ENCODE measurements around the gene ZFAND6. TPM values are rescaled to one million over a fixed set of nuclear protein-coding genes. Genes with fewer than 3 reads are reported as not detected.
"Not testable (repeated sequence)": the region's sequence is repeated elsewhere in the genome, so short reads cannot be mapped to it uniquely, and the experiment has no call there.

ZFAND6 gene
- total and polyA plus RNA-seq, 7 experiments from 2014 or later: 51.0 to 113 (median 79.8) TPM

DNA sequence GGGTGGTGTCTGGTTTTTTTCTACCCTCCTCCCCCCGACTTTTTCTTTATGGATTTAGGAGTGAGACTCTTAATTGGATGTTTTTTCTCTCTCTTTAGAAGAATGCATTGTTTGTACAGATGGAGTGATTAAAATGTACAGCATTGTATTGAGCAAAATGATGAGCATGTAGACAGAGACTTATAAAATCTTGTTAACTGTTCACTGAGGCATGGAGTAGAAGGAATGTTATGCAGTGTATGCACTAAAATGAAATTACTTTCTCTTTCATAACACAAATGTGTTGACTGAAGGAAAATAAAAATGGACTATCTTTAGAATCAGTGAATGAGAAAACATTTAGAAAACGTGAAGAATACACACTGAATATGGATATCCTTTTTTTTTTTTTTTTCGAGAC lies 39.8 kb downstream of the ZFAND6 start:
- intact Hi-C loops (cut with micrococcal nuclease): loop anchor here in 1 of 2 donors (2.0 kb wide), 1 partner anchor 16 kb away; no protein-coding TSS in a partner anchor

DNA sequence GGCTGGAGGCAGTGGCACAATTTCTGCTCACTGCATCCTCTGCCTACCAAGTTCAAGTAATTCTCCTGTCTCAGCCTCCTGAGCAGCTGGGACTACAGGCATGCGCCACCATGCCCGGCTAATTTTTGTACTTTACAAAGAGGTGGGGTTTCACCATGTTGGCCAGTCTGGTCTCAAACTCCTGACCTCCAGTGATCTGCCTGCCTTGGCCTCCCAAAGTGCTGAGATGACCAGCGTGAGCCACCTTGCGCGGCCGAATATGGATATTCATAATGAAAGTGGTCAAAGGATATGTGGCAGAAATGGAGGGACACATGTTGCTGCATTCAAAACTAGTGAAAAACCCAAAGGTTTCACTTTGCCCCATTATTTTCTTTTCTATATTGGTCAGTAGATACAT lies 40.2 kb downstream of the ZFAND6 start:
- H3K9me3 Mint-ChIP-seq; H3K27me3 ChIP-seq (ENCODE audit: control insufficient read depth in 2 of 2, insufficient read depth in 2 of 2, low read length in 2 of 2); H3K36me3 ChIP-seq (ENCODE audit: control insufficient read depth in 2 of 3, insufficient read depth in 3 of 3, low read length in 3 of 3); CTCF ChIA-PET; H3K9me3 ChIP-seq (ENCODE audit: control insufficient read depth in 2 of 3, low read length in 3 of 3); POLR2A ChIA-PET; H3K27me3 Mint-ChIP-seq; H3K27ac Mint-ChIP-seq; H3K27ac ChIP-seq (ENCODE audit: low read depth, low read length); H3K4me3 Mint-ChIP-seq; ATAC-seq; H3K4me3 ChIP-seq (ENCODE audit: low read length); DNase-seq; H3K4me1 ChIP-seq (ENCODE audit: control insufficient read depth in 2 of 2, insufficient read depth in 2 of 2, low read length in 2 of 2): not testable (repeated sequence)
- intact Hi-C loops (cut with micrococcal nuclease): loop anchor here in 1 of 2 donors (2.0 kb wide), 1 partner anchor 17 kb away; no protein-coding TSS in a partner anchor
- Mint-ChIP-seq H3K36me3 (peaks cover 0 to 19% (median 4%) of the 10 kb centered on the region in 5 donors), H3K4me1 (peaks cover 8 to 52% (median 36%) of the 10 kb centered on the region in 7 donors)

More for the DNA sequence above, 39.8 kb downstream of the ZFAND6 start:
- no peaks in the 10 kb centered on the region for H3K27me3 Mint-ChIP-seq
- H3K9me3 Mint-ChIP-seq: no peaks in the 10 kb centered on the region
- Histone ChIP-seq H3K4me1 (ENCODE audit: control insufficient read depth in 2 of 2, insufficient read depth in 2 of 2, low read length in 2 of 2) (peaks cover 0 to 4% of the 10 kb centered on the region in 2 donors), H3K36me3 (ENCODE audit: control insufficient read depth in 2 of 3, insufficient read depth in 3 of 3, low read length in 3 of 3) (no peaks in the 10 kb centered on the region), H3K9me3 (ENCODE audit: control insufficient read depth in 2 of 3, low read length in 3 of 3) (no peaks in the 10 kb centered on the region), H3K4me3 (ENCODE audit: low read length) (no peak overlapping the region), H3K27ac (ENCODE audit: low read depth, low read length) (no peak overlapping the region), H3K27me3 (ENCODE audit: control insufficient read depth in 2 of 2, insufficient read depth in 2 of 2, low read length in 2 of 2) (no peaks in the 10 kb centered on the region)
- DNase-seq (no peak), ATAC-seq (no peak)
- ChIA-PET POLR2A (no interaction called here), CTCF (no interaction called here)
- peaks cover 0 to 15% (median under 1%) of the 10 kb centered on the region in 5 donors for H3K36me3 Mint-ChIP-seq
- H3K27ac Mint-ChIP-seq: no peak overlapping the region
- H3K4me1 Mint-ChIP-seq: peaks cover 8 to 52% (median 35%) of the 10 kb centered on the region in 7 donors
- no peak overlapping the region for H3K4me3 Mint-ChIP-seq

DNA sequence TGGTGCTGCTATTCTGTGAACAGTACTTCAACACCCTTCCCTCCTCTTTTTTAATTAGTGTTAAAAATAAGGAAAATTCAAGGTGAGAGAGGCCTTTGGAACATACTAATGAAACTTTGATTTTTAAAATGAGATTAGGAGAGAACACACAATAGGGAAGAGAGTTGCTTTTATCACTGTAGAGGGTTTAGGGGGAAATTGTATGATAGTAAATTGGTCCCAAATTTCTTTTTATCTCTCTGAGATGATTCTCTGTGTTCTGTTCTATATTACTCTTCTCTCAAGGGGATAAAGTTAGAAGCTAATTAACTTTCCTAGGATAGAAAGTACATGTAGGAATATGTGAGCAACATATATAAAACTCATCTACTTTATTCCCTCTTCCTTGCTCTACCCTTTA lies 40.8 kb downstream of the ZFAND6 start:
- peaks cover 11 to 52% (median 36%) of the 10 kb centered on the region in 7 donors for H3K4me1 Mint-ChIP-seq
- Histone ChIP-seq H3K27me3 (ENCODE audit: control insufficient read depth in 2 of 2, insufficient read depth in 2 of 2, low read length in 2 of 2) (no peaks in the 10 kb centered on the region), H3K27ac (ENCODE audit: low read depth, low read length) (no peak overlapping the region), H3K4me1 (ENCODE audit: control insufficient read depth in 2 of 2, insufficient read depth in 2 of 2, low read length in 2 of 2) (peaks cover 0 to 8% of the 10 kb centered on the region in 2 donors), H3K9me3 (ENCODE audit: control insufficient read depth in 2 of 3, low read length in 3 of 3) (no peaks in the 10 kb centered on the region), H3K4me3 (ENCODE audit: low read length) (no peak overlapping the region), H3K36me3 (ENCODE audit: control insufficient read depth in 2 of 3, insufficient read depth in 3 of 3, low read length in 3 of 3) (no peaks in the 10 kb centered on the region)
- CTCF ChIA-PET: no interaction called here
- H3K4me3 Mint-ChIP-seq: no peak overlapping the region
- H3K27ac Mint-ChIP-seq: no peak overlapping the region
- peaks cover 0 to 15% (median 4%) of the 10 kb centered on the region in 5 donors for H3K36me3 Mint-ChIP-seq
- DNase-seq (no peak), ATAC-seq (no peak)
- no peaks in the 10 kb centered on the region for H3K9me3 Mint-ChIP-seq
- H3K27me3 Mint-ChIP-seq: no peaks in the 10 kb centered on the region
- intact Hi-C loops (cut with micrococcal nuclease): no loop called here
- POLR2A ChIA-PET: no interaction called here

DNA sequence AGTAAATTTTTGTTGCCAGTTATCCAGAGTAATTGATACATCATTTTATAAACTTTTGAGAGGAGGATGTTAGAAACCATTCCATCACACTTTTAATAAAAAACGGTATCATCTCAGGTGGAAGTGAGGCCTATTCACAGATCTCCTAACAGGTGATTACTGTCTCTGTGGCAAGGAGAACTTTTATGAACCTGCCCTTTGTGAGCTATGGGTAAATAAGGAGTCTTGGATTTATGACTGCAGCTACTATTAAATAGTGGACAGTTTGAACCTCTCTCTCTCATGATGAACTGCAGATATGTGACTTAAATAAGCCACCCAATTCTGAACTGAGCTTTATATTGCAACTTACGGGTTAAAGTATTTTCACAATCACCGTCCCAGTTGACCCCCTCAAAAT lies 45.7 kb downstream of the ZFAND6 start:
- H3K27me3 Mint-ChIP-seq: no peaks in the 10 kb centered on the region
- Histone ChIP-seq H3K9me3 (ENCODE audit: control insufficient read depth in 2 of 3, low read length in 3 of 3) (no peaks in the 10 kb centered on the region), H3K36me3 (ENCODE audit: control insufficient read depth in 2 of 3, insufficient read depth in 3 of 3, low read length in 3 of 3) (peaks cover 0 to 4% (median 0%) of the 10 kb centered on the region in 3 experiments), H3K27ac (ENCODE audit: low read depth, low read length) (no peak overlapping the region), H3K4me3 (ENCODE audit: low read length) (no peak overlapping the region), H3K4me1 (ENCODE audit: control insufficient read depth in 2 of 2, insufficient read depth in 2 of 2, low read length in 2 of 2) (peaks cover 0 to 8% of the 10 kb centered on the region in 2 donors), H3K27me3 (ENCODE audit: control insufficient read depth in 2 of 2, insufficient read depth in 2 of 2, low read length in 2 of 2) (no peaks in the 10 kb centered on the region)
- H3K27ac Mint-ChIP-seq: peak overlapping the region in 1 of 9 donors; percentile 26
- peaks cover 0 to 17% (median 4%) of the 10 kb centered on the region in 5 donors for H3K36me3 Mint-ChIP-seq
- peaks cover 8 to 68% (median 48%) of the 10 kb centered on the region in 7 donors for H3K4me1 Mint-ChIP-seq
- H3K9me3 Mint-ChIP-seq: no peaks in the 10 kb centered on the region
- ATAC-seq: no peak
- intact Hi-C loops (cut with micrococcal nuclease): no loop called here
- no peak for DNase-seq
- ChIA-PET POLR2A (interaction anchor here (0.6 to 1.2 kb wide), 2 partner anchors 9 to 76 kb away, joined by 3 to 6 read pairs; no protein-coding TSS in a partner anchor), CTCF (no interaction called here)
- no peak overlapping the region for H3K4me3 Mint-ChIP-seq

DNA sequence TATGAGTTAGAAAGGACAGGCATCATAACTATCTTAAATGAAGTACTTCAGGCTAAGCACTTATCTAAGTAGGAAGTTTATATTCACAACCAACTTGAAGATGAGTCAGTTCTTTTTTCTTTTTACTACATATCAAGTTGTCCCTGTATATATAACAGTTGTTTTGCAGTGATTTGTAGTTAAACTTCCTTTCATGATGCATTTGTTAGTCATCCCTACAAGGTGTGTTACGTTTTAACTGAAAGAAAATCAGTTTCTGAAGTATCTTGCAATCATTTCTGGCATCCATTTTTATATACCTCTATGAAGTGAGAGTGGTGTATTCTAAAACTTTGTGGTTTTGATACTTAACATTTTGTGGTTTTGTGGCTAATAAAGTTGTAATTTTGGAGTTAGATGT lies 46.1 kb downstream of the ZFAND6 start:
- Mint-ChIP-seq H3K4me1 (peaks cover 6 to 72% (median 48%) of the 10 kb centered on the region in 7 donors), H3K27ac (peak overlapping the region in 1 of 9 donors; percentile 36), H3K9me3 (no peaks in the 10 kb centered on the region), H3K27me3 (no peaks in the 10 kb centered on the region), H3K4me3 (no peak overlapping the region), H3K36me3 (peaks cover 0 to 17% (median 4%) of the 10 kb centered on the region in 5 donors)
- Histone ChIP-seq H3K27me3 (ENCODE audit: control insufficient read depth in 2 of 2, insufficient read depth in 2 of 2, low read length in 2 of 2) (no peaks in the 10 kb centered on the region), H3K36me3 (ENCODE audit: control insufficient read depth in 2 of 3, insufficient read depth in 3 of 3, low read length in 3 of 3) (peaks cover 0 to 4% (median 0%) of the 10 kb centered on the region in 3 experiments), H3K9me3 (ENCODE audit: control insufficient read depth in 2 of 3, low read length in 3 of 3) (no peaks in the 10 kb centered on the region), H3K27ac (ENCODE audit: low read depth, low read length) (no peak overlapping the region), H3K4me1 (ENCODE audit: control insufficient read depth in 2 of 2, insufficient read depth in 2 of 2, low read length in 2 of 2) (peaks cover 0 to 8% of the 10 kb centered on the region in 2 donors), H3K4me3 (ENCODE audit: low read length) (no peak overlapping the region)
- POLR2A ChIA-PET: interaction anchor here (0.6 to 1.2 kb wide), 2 partner anchors 8 to 77 kb away, joined by 3 to 6 read pairs; no protein-coding TSS in a partner anchor
- intact Hi-C loops (cut with micrococcal nuclease): no loop called here
- ATAC-seq (no peak), DNase-seq (no peak)
- CTCF ChIA-PET: no interaction called here

DNA sequence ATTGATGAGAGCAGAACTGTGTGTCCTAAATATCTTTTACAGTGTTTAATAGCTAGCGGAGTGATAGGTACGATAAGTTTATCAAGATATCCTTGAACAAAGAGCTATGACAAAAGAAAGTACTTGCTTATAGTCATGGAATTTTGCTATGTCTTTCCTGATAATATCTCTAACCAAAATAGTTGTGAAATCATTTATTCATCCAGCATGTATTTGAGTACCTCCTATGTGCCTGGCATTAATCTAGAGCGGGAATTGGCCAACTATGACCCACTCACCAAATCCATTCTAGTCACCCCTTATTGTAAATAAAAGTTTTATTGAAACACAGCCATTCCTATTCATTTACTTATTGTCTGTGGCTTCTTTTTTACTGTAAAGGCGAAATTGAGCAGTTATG lies 46.6 kb downstream of the ZFAND6 start:
- Histone ChIP-seq H3K4me1 (ENCODE audit: control insufficient read depth in 2 of 2, insufficient read depth in 2 of 2, low read length in 2 of 2) (peaks cover 0 to 8% of the 10 kb centered on the region in 2 donors), H3K36me3 (ENCODE audit: control insufficient read depth in 2 of 3, insufficient read depth in 3 of 3, low read length in 3 of 3) (peaks cover 0 to 4% (median 0%) of the 10 kb centered on the region in 3 experiments), H3K4me3 (ENCODE audit: low read length) (no peak overlapping the region), H3K27me3 (ENCODE audit: control insufficient read depth in 2 of 2, insufficient read depth in 2 of 2, low read length in 2 of 2) (no peaks in the 10 kb centered on the region), H3K27ac (ENCODE audit: low read depth, low read length) (no peak overlapping the region), H3K9me3 (ENCODE audit: control insufficient read depth in 2 of 3, low read length in 3 of 3) (no peaks in the 10 kb centered on the region)
- DNase-seq: no peak
- POLR2A ChIA-PET: no interaction called here
- no peaks in the 10 kb centered on the region for H3K27me3 Mint-ChIP-seq
- H3K36me3 Mint-ChIP-seq: peaks cover 0 to 17% (median 4%) of the 10 kb centered on the region in 5 donors
- peaks cover 6 to 76% (median 52%) of the 10 kb centered on the region in 7 donors for H3K4me1 Mint-ChIP-seq
- H3K27ac Mint-ChIP-seq: no peak overlapping the region
- intact Hi-C loops (cut with micrococcal nuclease): no loop called here
- ATAC-seq: no peak
- H3K9me3 Mint-ChIP-seq: no peaks in the 10 kb centered on the region
- CTCF ChIA-PET: no interaction called here
- H3K4me3 Mint-ChIP-seq: no peak overlapping the region

DNA sequence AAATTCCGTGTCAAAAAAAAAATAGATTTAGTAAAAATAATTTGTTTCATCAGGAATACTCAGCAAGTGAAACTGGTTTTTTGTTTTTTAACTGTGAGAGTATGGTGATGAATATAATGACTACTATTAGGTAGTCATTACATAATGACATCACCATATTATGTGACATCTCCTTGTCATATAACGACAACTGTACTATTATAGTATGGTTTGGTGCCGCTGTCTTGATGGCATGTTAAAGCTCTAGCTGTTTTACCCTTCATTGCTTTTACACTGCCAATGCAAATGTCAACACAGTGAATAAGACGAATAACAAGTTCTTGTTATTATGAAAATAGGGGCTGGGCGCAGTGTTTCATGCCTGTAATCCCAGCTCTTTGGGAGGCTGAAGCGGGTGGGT lies 47.7 kb downstream of the ZFAND6 start:
- H3K27ac ChIP-seq (ENCODE audit: low read depth, low read length): no peak overlapping the region
- DNase-seq (no peak), ATAC-seq (no peak)
- H3K27me3 Mint-ChIP-seq: no peaks in the 10 kb centered on the region
- ChIA-PET CTCF (no interaction called here), POLR2A (no interaction called here)
- no peaks in the 10 kb centered on the region for H3K27me3 ChIP-seq (ENCODE audit: control insufficient read depth in 2 of 2, insufficient read depth in 2 of 2, low read length in 2 of 2)
- H3K9me3 ChIP-seq (ENCODE audit: control insufficient read depth in 2 of 3, low read length in 3 of 3): no peaks in the 10 kb centered on the region
- H3K4me3 Mint-ChIP-seq: no peak overlapping the region
- H3K4me1 ChIP-seq (ENCODE audit: control insufficient read depth in 2 of 2, insufficient read depth in 2 of 2, low read length in 2 of 2): peaks cover 0 to 8% of the 10 kb centered on the region in 2 donors
- H3K9me3 Mint-ChIP-seq: no peaks in the 10 kb centered on the region
- H3K4me1 Mint-ChIP-seq: peaks cover 6 to 76% (median 55%) of the 10 kb centered on the region in 7 donors
- H3K36me3 Mint-ChIP-seq: peaks cover 0 to 13% (median 4%) of the 10 kb centered on the region in 5 donors
- peaks cover 0 to 4% (median 0%) of the 10 kb centered on the region in 3 experiments for H3K36me3 ChIP-seq (ENCODE audit: control insufficient read depth in 2 of 3, insufficient read depth in 3 of 3, low read length in 3 of 3)
- intact Hi-C loops (cut with micrococcal nuclease): no loop called here
- H3K4me3 ChIP-seq (ENCODE audit: low read length): no peak overlapping the region
- no peak overlapping the region for H3K27ac Mint-ChIP-seq

Measured in naive thymus-derived CD4-positive, alpha-beta T cell (primary cell).